GM18951 (cell line): ENCODE data around the gene PEX5L.

Experiments
- POLR2A ChIP-seq: IDR thresholded peaks from 4 replicates; pipeline ENCODE4 v1.6.1; 2011; ENCODE audit warnings: mild to moderate bottlenecking; ENCODE audit not compliant: insufficient read length, insufficient read depth; ENCODE audit errors: extremely low read depth
- in situ Hi-C: fragments of 300-500 bp; cut with MboI; formaldehyde crosslinking; loops from one replicate; pipeline ENCODE4 v1.12.0; 2022; ENCODE audit warnings: low sequenced_read_pairs, mixed read lengths, inconsistent platforms; ENCODE audit not compliant: unreplicated experiment

The PEX5L gene

GRCh38 chr3:179860275-179861107, 176.2 kb downstream of the PEX5L start:
- in situ Hi-C loops, result no loop called here
- TF ChIP-seq POLR2A, result no peak

DNA sequence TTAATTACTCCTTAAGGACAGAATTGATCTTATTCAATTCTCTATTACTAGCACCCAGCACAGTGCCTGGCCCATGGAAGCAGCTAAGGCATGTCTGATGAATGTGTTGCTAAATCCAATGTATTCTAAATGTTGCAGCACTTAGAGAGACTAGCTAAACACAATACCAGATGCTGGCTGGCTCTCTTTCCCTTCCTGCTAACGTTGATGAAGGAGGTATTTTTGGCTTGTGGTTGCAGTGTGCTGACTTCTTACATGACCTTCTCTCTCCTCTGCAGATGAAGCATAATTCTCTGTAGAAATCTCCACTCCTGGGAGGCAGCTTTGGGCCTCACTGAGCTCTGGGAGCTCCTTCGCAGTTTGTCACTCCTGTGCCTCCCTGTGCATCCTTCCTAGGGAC, 183.6 kb downstream of the PEX5L start:
- no peak for TF ChIP-seq POLR2A
- in situ Hi-C loops, result no loop called here

GRCh38 chr3:179852142-179852905, 184.4 kb downstream of the PEX5L start:
- TF ChIP-seq POLR2A, result no peak
- in situ Hi-C loops, result no loop called here

DNA sequence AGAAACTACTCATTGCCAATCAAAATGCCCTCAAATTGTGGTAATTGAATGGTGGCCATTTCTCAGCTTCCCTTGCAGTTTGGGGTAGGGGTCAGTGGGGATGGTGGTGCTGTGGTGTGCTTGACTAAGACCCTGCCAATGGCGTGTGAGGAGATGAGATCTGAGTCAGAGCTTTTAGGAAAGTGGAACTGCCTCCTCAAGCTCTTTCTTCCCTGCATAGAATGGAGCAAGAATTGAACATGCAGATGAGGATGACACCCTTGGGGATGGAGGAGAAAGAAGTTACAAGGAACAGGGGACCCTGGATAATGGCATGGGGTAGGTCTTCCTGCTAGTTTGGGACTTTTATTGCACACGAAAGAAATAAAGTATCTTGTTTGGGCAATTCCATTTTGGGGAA, 188.0 kb downstream of the PEX5L start:
- in situ Hi-C loops, result no loop called here
- no peak for TF ChIP-seq POLR2A

DNA sequence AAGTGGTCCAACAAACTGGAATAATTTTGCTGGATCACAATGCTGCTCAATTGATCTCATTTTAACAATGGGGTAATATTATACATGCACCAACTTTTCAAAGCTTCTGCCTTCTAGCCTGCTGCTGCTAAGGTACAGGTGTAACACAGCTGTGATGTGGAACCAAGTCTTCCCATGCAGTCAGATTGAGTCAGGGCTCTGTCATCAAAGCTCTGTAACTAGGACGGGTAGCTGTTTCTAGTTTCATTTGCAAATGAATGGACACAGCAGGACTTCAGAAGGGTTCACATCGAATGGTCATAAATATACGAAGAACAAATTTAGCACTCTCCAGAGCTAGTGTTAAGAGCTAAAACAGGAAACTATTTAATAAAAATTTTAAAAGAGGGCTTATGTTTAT, 194.7 kb downstream of the PEX5L start:
- in situ Hi-C loops, result no loop called here
- TF ChIP-seq POLR2A, result no peak

DNA sequence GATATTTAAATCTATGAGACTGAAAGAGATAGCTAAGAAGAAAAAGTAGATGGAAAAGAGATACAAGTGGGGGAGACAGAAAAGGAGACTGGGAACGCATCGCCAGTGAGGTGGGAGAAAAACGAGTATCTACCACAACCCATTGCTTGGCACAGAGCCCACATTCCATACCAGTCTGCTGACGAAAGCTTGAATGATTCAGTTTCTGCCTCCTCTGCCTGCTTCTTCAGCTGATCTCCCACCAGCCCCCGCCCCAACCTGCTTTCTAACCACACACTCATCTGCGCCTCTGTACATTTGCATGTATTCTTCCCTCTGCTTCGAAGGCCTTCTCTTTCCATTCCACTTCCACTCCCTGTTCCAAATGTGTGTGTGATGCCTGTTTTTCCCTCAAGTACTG, 195.8 kb downstream of the PEX5L start:
- in situ Hi-C loops, result no loop called here
- TF ChIP-seq POLR2A, result no peak

DNA sequence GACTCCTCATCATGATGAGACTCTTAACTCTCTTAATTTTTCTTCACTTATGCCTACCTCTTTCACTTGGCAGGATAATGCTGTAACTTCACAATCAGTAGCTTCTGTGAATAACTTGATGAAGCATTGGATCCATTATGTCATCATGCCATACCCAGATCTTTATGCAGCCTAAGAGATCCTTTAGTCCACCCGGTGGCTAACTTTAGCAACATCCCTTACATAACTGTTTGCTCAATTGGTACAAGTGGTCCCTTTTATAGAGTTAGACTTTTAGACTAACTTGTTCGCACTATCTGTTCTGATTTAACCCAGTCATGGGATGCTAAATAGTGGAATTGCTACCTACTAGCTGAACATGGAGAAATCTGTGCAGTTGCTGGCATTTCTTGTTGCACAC, 199.4 kb downstream of the PEX5L start:
- in situ Hi-C loops, result no loop called here
- TF ChIP-seq POLR2A, result no peak

GRCh38 chr3:179833294-179833693, 203.4 kb downstream of the PEX5L start:
- in situ Hi-C loops, result no loop called here
- no peak for TF ChIP-seq POLR2A

GRCh38 chr3:179832333-179832854, 204.3 kb downstream of the PEX5L start:
- no peak for TF ChIP-seq POLR2A

GRCh38 chr3:179829401-179829800, 207.3 kb downstream of the PEX5L start:
- in situ Hi-C loops, result no loop called here
- no peak for TF ChIP-seq POLR2A

More at GRCh38 chr3:179832333-179832854, 204.3 kb downstream of the PEX5L start:
- in situ Hi-C loops, result no loop called here

GRCh38 chr3:179828738-179829137, 208.0 kb downstream of the PEX5L start:
- TF ChIP-seq POLR2A, result no peak
- in situ Hi-C loops, result no loop called here

- in situ Hi-C loops, result no loop called here
- TF ChIP-seq POLR2A, result no peak
These were observed 210.5 kb downstream of the PEX5L start for GRCh38 chr3:179826247-179826637.

DNA sequence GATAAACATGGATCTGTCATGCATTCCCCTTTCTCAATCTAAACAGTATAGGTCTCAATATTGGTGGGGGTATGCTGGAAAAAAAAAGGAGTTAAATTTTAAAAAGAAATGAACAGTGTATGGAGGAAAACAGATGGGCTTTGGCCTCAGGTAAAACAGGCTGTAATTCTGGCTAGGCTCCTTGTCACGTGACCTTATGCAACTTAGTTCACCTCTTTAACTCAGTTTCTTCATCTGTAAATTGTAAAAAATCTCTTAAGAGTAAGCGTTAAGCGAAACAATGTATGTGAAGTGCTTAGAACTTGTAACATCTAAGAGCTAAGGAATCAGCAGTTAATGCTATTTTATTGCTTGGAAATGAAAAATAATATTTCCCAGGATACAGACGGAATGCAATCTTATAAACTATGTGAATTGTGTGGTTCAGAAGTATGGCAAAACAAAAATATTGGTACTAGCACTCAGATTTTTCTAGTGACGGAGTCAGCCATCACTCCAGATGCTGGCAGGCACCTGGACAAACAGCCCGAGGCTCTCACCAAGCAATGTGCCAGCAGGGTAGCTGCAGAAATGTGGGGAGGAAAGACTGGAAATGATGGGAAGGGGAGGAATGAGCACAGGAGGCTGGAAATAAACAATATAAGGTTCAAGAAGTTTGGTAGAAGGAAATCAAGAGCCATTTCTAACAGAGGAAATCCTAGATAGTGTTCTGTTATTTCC, 211.1 kb downstream of the PEX5L start:
- no peak for TF ChIP-seq POLR2A
- in situ Hi-C loops, result no loop called here

- in situ Hi-C loops, result no loop called here
- TF ChIP-seq POLR2A, result no peak
These were observed 214.4 kb downstream of the PEX5L start for GRCh38 chr3:179822296-179822695.
